Measurements from ENCODE around the gene EIF4G3. TPM values are rescaled to one million over a fixed set of nuclear protein-coding genes. Genes with fewer than 3 reads are reported as not detected.

EIF4G3 gene, protein sequence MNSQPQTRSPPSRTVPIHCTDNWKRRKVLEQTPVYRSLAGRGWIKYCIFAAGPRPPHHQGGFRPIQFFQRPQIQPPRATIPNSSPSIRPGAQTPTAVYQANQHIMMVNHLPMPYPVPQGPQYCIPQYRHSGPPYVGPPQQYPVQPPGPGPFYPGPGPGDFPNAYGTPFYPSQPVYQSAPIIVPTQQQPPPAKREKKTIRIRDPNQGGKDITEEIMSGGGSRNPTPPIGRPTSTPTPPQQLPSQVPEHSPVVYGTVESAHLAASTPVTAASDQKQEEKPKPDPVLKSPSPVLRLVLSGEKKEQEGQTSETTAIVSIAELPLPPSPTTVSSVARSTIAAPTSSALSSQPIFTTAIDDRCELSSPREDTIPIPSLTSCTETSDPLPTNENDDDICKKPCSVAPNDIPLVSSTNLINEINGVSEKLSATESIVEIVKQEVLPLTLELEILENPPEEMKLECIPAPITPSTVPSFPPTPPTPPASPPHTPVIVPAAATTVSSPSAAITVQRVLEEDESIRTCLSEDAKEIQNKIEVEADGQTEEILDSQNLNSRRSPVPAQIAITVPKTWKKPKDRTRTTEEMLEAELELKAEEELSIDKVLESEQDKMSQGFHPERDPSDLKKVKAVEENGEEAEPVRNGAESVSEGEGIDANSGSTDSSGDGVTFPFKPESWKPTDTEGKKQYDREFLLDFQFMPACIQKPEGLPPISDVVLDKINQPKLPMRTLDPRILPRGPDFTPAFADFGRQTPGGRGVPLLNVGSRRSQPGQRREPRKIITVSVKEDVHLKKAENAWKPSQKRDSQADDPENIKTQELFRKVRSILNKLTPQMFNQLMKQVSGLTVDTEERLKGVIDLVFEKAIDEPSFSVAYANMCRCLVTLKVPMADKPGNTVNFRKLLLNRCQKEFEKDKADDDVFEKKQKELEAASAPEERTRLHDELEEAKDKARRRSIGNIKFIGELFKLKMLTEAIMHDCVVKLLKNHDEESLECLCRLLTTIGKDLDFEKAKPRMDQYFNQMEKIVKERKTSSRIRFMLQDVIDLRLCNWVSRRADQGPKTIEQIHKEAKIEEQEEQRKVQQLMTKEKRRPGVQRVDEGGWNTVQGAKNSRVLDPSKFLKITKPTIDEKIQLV (N-terminal part only)
- total RNA-seq: 34.5 and 65.0 TPM in 2 replicates

DNA sequence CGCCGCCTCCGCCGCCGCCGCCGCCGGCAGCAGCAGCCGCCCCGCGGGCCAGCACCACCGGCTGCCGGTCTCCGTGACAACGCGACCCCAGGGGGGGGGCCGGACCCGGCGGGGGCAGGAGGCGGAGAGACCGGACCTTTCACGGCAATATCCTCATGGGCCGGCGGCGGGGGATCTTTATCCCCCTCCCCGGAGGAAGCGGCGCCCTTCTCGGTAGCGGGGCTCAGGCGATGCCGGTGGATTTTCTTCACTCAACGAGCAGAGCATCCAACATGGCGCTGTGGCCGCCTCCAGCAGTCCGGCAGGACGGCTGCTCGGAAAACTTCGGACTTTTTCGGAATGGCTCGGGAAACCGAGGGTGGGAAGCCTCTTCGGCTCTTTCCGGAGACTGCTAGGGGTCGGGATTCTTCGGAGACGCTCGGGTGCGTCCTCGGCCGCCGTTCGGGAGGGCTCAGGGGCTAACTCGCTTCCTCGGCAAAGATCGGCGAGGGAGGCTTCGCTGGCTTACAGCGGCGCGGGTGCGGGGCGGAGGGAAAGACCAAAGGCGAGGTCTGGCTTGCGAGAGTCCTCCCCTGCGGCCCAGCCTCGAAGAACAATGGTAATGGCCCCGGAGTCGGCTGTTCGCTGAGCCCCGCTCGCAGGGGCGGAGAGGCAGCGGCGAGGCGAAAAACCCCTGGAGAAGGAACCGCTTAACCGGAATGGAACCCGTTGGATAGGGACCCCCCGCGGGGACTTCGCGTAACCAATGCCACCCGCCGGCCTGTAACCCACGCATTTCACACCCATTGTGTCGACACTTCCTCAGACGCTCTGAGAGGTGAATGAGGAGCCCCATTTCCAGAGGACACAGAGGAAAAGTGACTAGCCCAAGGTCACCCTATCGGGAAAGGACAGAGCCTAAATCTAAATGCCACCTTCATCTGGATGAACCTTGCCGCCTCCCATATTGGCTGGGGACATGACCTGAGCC is at the start of gene EIF4G3:
TSS of gene EIF4G3 (minus strand) at position 312 of the 970 bp plus-strand sequence. CDS start 174,155 bp downstream, outside the sequence.

DNA sequence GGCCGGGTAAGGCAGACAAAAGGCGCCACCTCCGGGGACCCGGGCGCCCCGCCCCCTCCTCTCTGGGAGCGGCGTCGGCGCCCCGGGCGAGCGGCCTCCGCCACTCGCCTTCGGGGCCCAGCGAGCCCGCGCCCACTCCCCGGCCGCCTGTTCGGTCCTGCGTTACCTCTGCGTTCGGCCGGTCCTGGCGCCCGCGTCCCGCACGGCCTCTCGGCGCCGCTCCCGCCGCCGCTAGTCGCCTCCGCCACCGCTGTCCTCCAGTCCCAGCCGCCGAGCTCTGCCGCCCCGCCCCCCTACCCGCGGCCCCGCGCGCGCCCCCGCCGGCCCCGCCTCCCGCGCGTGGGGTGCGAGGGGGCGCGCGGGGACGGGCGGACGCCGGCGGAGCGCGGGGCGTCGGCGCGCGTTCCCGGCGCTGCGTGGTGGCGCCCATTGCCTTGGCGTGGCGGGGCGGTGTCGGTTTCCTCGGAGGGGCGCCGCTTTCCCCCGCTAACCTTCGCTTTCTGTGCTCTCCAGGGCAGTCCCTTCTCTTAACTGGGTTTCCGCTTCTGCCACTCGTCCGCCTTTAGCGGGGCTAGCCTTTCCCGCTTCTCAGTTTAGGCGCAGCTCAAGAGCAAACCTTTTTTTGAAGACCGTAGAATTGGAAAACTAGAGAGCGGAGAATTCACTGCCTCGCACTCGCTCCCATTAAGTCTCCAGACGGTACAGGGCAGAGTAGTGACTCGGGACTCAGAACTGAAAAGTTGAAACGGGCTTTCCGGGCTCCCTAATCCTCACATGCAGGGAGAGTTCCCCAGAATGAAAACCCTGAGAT is 389.5 kb downstream of the EIF4G3 start, which contains the start of gene HP1BP3:
TSS of gene HP1BP3 (minus strand) at position 279 of the 811 bp plus-strand sequence. CDS start 6,867 bp downstream, outside the sequence.

Other genes starting within 250 kb of the EIF4G3 start
- gene ECE1, start 113.6 kb upstream of the EIF4G3 start, total RNA-seq: 51.6 and 194 TPM in 2 replicates

Measured in nasal cavity respiratory epithelium epithelial cell of viscerocranial mucosa (primary cell).